ENCODE measurements around the gene ATP6V0D1.
"Not testable (repeated sequence)": the region's sequence is repeated elsewhere in the genome, so short reads cannot be mapped to it uniquely, and the experiment has no call there.

Gene ATP6V0D1

DNA sequence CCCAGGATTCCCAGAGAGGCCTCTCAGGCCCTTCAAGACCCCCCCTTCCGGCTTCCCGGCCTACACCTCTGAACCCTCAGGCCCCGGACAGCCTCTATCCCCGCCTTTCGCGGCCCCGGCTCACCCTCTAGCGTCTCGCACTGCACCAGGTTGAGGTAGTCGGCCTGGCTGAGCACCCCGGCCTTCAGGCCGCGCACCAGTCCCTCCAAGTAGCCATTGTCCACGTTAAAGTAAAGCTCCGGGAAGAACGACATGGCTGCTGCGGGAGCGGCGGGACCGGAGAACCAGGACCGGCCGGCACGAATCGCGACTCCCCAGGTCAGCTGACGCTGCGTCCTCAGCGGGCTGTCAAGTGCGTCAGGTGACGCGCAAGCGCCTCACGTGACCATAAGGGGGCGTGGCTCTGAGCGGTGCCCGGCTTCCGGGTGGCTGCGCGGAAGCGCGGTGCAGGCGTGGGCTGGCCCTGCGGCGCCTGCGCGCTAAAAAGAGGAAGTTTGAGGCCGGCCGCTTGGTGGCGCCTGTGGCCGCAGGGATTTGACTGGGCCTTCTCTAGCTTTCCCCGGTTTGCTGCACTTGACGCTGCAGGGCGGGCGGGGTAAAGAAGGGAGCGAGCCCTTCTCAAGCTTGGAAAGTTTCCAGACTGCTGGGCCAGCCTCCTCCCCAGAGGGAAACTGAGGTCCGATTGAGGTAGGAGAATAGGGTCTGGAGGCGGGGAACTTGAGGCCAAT, at the start of gene ATP6V0D1:
Gene ATP6V0D1 (minus strand): TSS at position 325 of the 728 bp plus-strand sequence. CDS start 71 bp downstream, at position 254.
- peak; percentile 99 for DNase-seq (ENCODE audit: low spot score)

DNA sequence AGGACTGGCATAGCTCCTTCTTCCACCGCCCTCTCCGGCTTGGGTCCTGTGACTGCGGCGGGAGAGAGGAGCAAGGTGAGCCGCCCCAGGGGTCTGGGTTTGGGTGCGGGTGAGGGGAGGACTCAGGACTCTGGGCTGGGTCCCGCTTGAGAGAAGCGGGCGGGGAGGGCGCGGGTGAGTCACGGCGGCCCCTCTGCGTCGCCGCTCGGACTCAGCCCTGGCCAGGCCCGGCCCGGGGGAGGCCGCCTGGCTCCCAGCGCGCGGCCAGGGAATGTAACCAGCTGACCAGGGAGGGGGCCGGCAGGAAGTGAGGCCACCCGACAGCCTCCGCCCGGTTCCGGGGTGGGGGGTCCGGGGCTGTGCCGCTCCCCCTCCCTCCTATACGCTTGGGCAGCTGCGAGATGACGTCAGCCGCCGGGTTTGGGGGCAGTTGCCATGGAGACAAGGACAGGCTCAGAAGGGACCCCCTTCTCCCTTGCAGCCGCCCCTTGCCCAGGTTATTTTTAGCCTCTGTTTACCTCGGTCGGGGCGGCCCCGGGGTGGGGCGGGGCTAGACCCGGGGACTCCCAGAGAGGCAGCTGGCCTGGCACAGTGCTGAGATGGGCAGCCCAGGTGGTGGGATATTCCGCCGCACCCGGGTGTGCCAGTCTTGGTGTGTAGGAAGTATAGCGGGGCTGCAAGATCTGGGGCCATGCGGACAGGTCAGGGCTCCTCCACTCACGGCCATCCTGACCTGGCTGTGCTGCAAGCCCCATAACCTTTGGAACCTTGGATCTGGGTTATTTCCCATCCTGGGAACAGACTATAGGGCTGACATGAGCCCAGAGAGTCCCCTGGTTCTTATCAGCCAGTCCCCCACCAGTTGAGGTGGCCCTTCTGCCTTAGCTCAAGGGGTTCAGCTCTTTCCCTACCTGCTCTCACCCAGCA, 49.3 kb upstream of the ATP6V0D1 start:
- DNase-seq (ENCODE audit: low spot score) = peak; percentile 34

DNA sequence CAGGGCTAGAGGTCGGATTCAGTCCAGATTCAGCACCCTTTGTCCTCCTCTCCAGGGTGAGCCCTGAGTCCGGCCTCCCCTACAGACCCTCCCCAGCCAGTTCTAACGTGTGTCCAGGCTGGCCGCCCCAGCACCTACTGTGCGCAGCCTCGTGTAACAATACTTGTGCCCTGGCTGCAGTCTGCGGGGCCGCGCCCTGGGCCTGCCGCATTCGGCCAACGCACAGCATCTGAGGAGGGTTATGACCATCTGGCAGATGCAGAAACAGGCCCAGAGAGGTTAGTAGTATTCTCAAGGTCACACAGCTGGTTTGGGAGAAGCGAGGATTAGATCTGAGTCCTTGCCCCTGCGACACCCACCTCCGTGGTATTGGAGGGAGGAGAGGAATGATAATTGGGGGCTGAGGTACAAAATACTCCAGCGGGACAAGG, 48.6 kb upstream of the ATP6V0D1 start:
- peak; percentile 47 for DNase-seq (ENCODE audit: low spot score)

DNA sequence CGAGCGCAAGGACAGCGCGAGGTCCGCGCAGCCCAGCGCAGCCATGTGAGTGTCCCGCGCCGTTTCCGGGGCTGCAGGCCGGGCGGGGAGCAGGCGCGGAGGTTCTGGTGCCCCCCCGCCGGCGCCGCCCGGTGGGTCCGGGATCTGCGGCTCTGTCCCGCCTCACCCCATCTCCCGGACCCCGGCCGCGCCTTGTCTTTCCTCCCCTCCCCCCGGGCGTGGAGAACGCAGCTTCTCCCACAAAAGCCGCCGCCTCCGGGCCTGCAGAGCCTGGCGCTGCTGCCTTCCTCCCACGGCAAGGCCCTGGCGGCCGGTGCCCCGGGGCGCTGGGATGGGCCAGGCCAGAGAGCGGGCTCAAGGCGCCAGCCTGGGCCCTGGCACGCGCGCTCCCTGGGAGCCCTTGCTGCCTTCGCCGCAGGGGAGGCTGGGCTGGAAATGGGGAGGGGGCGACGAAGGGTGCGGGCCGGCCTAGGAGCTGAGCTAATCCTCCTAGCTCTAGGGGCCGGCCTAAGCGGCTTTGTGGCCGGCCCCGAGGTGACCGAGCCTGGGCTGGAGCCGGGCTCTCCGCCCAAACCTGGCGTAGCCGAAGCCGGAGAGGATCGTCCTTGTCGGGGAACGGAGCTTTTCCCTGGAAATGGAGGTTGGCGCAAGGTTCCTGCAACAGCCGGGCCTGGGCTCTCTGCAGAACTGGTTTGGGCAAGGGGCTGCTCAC, 48.1 kb upstream of the ATP6V0D1 start:
- DNase-seq (ENCODE audit: low spot score) = peak; percentile 42

DNA sequence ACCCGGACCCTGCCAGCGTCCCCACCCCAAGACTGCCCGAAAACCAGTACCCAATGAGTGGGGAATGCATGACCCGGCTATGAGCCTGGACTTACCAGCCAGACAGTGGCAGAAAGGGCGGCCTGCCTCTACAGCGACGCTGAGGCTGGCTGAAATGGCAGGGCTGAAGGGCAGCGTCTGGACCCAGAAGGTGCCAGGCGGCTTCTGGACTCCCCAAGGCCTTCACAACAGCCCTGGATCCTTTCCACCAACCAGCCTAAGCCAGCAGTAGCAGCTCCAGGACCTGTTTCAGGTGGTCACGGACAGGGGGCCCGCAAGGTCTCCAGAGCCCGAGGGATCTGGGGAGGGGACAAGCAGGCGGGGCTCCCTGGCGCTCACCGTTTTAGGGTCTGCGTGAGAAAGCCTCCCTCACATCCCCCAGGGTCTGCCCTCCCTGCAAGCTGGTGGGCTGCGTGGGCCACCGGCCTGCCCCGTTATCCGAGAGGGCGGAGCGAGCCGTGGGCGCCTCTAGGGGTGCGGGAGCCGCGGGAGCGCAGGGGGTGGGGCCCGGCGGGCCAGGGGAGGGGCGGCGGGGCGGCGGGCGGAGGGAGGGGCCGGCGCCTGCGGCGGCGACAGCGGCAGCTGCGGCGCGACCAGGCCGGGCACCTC, 47.4 kb upstream of the ATP6V0D1 start, which contains the start of gene RIPOR1:
Gene RIPOR1 (plus strand): TSS at position 608 of the 648 bp plus-strand sequence. CDS start 9,618 bp downstream, outside the sequence.
- DNase-seq (ENCODE audit: low spot score) = peak; percentile 65

DNA sequence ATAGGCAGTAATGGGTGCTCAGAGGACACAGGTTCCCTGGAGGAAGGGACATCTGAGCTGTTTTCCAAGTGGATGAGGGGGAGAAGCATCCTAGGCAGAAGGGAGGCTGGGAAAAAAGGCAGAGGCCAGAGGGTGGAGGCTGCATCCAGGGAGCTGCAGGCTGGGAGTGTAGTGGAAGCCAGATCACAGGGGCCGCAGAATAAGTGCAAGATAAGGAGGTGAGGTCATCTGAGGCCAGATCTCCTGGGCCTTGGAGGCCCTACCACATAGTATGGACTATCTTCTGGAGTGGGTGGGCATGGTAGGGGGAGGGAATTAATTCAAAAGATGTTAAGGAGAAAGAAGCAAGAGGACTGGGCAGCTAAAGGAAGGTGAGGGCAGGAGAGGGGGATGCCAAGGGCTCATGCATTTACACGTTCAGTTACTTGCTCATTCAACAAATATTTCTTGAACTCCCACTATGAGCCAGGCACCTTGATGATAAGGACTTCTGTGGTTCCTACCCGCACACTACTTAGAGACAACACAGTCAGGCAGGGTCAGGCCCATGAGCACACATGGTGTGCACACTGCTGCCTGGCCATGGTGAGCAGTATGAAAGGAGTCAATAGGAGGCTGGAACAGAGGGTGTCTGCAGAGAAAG, 45.3 kb upstream of the ATP6V0D1 start:
- DNase-seq (ENCODE audit: low spot score) = peak; percentile 55

DNA sequence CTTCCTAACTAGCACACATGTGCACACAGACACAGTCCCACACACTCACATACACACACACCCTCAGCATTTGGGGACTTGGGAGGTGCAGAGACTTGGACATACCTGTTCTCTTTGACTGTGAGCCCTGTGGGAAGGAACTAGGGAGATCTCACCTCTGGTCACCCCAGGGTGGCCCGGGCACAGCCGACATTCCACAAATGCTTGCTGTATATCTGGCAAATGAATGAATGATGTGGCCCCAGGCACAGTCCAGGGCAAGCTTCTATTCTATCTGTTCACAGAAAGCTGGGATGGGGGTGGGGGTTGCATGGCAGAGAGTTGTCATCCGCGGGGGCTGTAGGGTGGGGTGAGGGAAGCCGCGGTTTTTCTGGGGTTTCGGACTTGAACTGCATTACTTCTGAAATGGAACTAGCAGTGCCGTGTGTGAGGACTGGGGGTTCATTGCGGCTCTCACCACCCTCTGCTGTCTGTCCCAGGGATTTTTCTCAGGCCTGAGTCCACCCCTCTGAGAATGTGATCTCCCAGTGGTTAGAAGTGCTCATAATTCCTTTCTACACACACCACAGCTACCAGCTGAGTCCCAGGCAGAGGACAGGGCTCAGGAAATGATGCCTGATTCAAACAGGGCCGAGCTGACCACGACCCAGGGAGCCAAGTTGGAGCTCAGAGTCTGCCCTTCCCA, 44.4 kb upstream of the ATP6V0D1 start:
- no peak for DNase-seq (ENCODE audit: low spot score)

DNA sequence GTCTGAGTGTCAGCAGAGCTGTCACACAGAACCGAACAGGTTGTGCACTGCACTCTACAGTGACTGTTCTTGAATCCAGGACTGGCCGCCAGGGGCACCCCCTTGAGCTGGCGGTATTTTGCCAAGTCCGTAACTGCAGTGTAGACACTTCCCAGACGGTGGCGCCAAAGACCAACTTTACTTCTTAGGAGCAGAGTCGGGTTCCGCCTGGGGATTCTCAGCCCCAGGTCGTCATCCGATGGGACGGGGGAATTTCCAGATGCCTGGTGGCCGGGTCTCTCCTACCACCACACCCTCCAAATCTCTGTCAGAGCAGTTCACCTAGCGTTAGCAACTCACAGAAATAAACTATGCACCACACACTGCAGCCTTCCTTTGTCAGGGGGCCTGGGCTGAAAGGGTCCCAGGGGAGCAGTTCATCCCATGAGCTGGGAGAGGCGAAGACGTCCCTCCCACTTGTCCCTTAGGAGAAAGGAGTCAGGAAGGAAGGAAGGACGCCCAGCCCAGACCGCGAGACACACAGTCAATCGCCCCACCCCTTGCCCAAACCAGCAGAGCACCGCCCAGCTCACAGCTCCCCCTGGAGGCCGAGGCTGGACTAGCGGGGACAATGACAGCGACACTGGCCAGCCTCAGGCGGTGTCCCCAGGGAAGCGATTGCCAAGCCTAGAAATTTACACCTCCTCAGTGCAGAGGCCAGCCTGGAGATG, 40.3 kb upstream of the ATP6V0D1 start:
- peak; percentile 97 for DNase-seq (ENCODE audit: low spot score)

DNA sequence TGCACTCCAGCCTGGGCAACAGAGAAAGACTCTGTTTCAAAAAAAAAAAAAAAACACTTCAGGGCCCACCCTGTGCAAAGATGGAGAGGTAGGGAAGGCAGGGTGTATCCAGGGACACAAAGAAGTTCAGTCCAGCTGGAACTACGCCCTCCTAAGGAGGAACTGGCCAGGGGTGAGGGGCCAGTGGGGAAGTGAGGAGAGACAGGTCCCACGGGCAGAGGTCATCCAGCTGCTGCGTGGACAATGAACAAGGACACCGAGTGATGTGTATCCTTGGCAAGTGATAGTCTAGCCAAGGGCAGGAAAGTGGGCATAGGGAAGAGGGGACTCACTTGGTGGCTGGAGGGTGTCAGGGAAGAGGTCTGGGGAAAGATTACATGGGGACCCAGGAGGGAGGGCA, 38.3 kb upstream of the ATP6V0D1 start:
- no peak for DNase-seq (ENCODE audit: low spot score)

DNA sequence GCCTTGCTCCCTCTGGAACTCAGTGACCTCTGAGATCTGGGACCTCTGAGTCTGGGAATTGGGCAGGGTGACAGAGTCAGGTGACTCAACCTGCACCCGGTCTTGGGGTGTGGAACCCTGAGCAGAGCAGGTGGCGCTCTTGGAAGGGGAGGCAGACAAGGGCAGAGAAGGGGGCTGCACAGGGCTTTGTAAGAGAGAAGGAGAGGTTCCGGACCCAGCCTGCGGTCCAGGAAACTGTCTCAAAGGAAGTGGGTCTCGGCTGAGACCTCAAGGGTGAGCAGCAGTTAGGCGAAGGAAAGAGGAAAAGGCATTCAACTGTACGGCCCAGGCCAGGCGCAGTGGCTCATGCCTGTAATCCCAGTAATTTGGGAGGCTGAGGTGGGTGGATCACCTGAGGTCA, 37.7 kb upstream of the ATP6V0D1 start:
- DNase-seq (ENCODE audit: low spot score) = no peak

DNA sequence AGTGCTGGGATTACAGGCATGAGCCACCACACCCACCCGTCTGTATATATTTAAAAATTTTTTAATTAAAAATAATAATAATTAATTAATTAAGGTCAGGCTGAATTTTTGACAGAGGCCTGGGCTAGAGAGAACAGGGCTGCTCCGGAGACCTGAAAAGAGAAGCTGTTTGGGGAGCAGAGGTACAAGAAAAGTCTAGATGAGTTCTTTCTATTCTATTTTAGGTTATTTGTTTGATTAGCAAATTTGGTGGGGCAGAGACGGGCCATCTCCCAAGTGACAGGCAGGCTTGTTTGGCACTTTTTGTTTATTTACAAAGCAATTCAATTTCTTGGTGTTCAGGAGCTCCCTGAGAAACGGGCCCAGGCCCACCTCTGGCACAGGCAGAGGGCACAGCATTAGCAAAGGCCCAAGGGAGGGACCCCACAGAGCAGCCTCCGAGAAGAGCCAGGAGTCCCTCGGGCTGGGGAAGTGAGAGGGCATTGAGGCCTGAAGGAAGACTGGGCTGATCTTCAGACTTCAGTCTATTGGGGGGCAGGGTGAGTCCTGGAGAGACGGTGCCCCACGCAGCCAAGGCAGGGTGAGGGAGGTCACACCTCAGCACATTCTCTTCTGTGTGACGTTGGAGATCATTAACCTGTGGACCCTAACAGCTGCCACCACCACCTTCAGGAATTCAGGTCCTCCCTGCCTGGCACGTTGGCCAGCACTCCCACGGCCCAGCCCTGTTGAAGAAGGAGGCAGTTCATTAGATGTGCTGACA, 36.9 kb upstream of the ATP6V0D1 start:
- DNase-seq (ENCODE audit: low spot score) = no peak

DNA sequence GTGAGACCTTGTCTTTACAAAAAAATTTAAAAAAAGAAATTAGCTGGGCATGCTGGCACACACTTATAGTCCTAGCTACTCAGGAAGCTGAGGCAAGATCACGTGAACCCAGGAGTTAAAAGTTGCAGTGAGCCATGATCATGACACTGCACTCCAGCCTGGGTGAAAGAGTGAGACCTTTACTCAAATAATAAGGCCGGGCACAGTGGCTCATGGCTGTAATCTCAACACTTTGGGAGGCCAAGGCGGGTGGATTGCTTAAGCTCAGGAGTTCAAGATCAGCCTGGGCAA, 36.1 kb upstream of the ATP6V0D1 start:
- DNase-seq (ENCODE audit: low spot score) = no peak

DNA sequence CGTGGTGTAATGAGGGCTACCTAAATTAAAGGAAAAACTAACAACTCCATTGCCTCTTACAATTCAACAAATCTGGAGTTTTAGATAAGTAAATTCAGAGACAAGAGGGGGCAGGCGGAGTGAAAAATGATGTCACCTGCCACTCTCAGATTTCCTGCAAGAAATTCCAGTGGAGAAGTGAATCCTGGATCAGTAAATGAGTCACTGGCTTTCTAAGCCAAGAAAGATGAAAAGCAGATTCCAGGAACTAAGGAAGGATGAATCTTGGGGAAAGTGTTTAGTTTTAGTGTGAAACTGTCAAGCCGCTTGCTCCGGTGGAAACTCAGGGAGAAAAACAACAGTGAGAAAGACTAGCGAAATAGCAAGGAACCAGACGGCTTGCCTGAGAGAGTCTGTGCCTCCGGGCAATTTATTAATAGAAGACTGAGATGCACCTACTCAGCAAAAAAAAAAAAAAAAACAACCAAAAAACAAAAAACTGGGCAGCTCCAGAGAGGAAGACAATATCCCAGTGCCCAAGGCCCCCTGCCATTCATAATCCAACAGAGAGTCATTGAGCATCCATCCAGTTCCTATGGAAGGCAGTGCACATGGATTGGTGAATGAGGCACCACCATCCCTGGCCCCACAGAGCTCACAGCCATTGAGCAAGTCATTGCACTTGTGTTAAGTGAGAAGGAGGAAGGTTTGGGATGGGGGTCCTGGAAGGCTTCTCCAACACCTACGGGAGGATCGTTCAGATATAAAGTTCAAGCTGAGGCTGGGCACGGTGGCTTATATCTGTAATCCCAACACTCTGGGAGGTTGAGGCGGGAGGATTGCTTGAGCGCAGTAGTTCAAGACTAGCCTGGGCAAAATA, 35.6 kb upstream of the ATP6V0D1 start:
- DNase-seq (ENCODE audit: low spot score) = no peak

DNA sequence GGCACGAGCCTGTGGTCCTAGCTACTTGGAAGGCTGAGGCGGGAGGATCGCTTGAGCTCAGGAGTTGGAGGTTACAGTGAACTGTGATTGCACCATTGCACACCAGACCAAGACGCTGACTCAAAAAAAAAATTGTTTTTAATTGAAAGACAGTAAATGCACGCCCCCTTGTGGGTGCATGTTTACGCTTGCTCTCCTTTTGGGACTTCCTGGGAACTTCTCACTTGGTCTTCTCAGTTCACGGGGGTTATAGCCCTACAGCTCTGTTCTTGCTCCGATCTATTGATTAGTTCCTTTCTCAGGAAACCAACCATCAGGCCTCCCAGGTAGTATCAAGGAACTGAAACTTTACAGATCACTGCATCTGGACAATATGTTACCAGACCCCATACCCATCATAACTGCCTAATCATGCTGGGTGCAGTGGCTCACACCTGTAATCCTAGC, 33.4 kb upstream of the ATP6V0D1 start:
- peak; percentile 83 for DNase-seq (ENCODE audit: low spot score)

DNA sequence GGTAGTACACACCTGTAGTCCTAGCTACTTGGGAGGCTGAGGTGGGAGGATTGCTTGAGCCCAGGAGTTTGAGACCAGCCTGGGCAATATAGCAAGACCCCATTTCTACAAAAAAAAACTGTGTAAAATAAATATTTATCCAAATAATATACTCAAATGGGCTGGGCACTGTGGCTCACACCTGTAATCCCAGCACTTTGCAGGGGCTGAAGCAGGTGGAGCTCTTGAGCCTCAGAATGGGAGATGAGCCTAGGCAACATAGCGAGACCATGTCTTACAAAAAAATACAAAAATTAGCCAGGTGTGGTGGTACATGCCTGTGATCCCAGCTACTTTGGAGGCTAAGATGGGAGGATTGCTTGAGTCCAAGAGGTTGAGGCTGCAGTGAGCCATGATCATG, 32.9 kb upstream of the ATP6V0D1 start:
- not testable (repeated sequence) for DNase-seq (ENCODE audit: low spot score)

DNA sequence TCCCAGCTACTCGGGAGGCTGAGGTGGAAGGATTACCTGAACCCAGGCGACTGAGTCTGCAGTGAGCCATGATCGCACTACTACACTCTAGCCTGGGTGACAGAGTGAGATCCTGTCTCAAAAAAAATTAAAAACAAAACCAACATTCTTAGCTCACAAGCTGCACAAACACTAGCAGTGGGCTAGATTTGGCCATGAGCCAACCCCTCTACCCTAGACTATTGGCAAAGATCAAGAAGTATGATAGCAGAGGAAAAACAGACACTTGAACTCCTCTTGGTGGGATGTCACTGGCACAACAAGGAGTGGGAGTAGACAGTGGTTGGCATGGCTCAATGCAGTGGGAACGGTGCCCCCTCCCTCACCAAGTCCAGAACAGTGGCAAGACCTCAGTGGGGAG, 28.1 kb upstream of the ATP6V0D1 start:
- DNase-seq (ENCODE audit: low spot score) = no peak

DNA sequence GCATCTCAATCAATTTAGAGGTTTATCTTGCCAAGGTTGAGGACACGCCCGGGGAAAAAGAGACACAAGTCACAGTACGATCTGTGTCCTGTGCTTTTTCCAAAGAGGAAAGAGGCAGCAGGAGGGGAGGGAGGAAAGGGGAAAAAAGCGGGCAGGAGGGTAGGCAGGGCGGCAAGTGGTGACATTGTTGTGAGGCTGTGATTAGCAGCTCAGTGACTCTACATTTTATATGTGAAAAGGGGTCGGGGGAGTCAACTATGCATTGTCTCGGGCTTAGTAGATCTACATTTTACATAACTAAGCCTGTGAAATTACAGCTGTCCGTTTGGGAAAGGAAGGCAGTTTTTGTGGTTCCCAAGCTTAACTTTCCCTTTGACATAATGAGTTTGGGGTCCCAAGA, 25.5 kb upstream of the ATP6V0D1 start:
- no peak for DNase-seq (ENCODE audit: low spot score)
